Inflammatory macrophage treated with lipopolysaccharide for 1 hour (primary cell): ENCODE data around the gene FOXP1.
A peak's percentile ranks its signal among the peaks of the same experiment; 100 is the strongest.

Source experiments
- DNase-seq, 2 donors: peaks; one replicate each; pipeline ENCODE4 v3.0.0-alpha.2; 2020 to 2022

FOXP1 gene

GRCh38 chr3:71012971-71013370, 570.6 kb downstream of the FOXP1 start:
- DNase-seq = no peak

GRCh38 chr3:71011565-71012287, 571.8 kb downstream of the FOXP1 start:
- DNase-seq = no peak

- DNase-seq = no peak
Observed at GRCh38 chr3:71010726-71011455, 572.6 kb downstream of the FOXP1 start.

GRCh38 chr3:71008350-71008935, 575.1 kb downstream of the FOXP1 start:
- no peak for DNase-seq

- peak; percentile 48 to 71 for DNase-seq
Observed at GRCh38 chr3:71006810-71007785, 576.4 kb downstream of the FOXP1 start.

GRCh38 chr3:71005702-71006321, 577.7 kb downstream of the FOXP1 start:
- DNase-seq = no peak

GRCh38 chr3:71003511-71003910, 580.0 kb downstream of the FOXP1 start:
- DNase-seq = no peak

- no peak for DNase-seq
Observed at GRCh38 chr3:71002298-71002697, 581.2 kb downstream of the FOXP1 start.

GRCh38 chr3:71001303-71001830, 582.2 kb downstream of the FOXP1 start:
- no peak for DNase-seq

GRCh38 chr3:71000483-71000882, 583.0 kb downstream of the FOXP1 start:
- no peak for DNase-seq

- DNase-seq = peak; percentile 42 to 52
Observed at GRCh38 chr3:70999730-71000129, 583.8 kb downstream of the FOXP1 start.

GRCh38 chr3:70996082-70996481, 587.4 kb downstream of the FOXP1 start:
- DNase-seq = no peak

GRCh38 chr3:70994644-70995043, 588.9 kb downstream of the FOXP1 start:
- DNase-seq = no peak

GRCh38 chr3:70992562-70993204, 590.8 kb downstream of the FOXP1 start:
- no peak for DNase-seq

GRCh38 chr3:70992131-70992530, 591.4 kb downstream of the FOXP1 start:
- DNase-seq = no peak

GRCh38 chr3:70990723-70991122, 592.8 kb downstream of the FOXP1 start:
- no peak for DNase-seq

- DNase-seq = no peak
Observed at GRCh38 chr3:70990185-70990584, 593.3 kb downstream of the FOXP1 start.

GRCh38 chr3:70989174-70989573, 594.4 kb downstream of the FOXP1 start:
- DNase-seq = no peak

GRCh38 chr3:70988111-70988510, 595.4 kb downstream of the FOXP1 start:
- no peak for DNase-seq

- no peak for DNase-seq
Observed at GRCh38 chr3:70985572-70985971, 598.0 kb downstream of the FOXP1 start.

GRCh38 chr3:70984776-70985482, 598.6 kb downstream of the FOXP1 start:
- DNase-seq = no peak
